NCI-H187 (cell line): Measurements from ENCODE around the gene CHST13.
"Not testable (repeated sequence)": the region's sequence is repeated elsewhere in the genome, so short reads cannot be mapped to it uniquely, and the experiment has no call there.

Experiments used
- DNase-seq, 2 experiments: peaks; one replicate each; lab custom pipeline; 2025; lab: John Stamatoyannopoulos, UW

CHST13 gene

GRCh38 chr3:126554560-126555525 is 30.9 kb downstream of the CHST13 start:
- DNase-seq, result no peak

GRCh38 chr3:126555795-126556636 is 32.1 kb downstream of the CHST13 start:
- DNase-seq, result no peak

- no peak for DNase-seq
Observed at GRCh38 chr3:126556637-126557414, 32.9 kb downstream of the CHST13 start.

GRCh38 chr3:126557415-126557745 is 33.4 kb downstream of the CHST13 start:
- DNase-seq, result no peak

GRCh38 chr3:126557761-126558160 is 33.8 kb downstream of the CHST13 start:
- DNase-seq, result no peak

GRCh38 chr3:126558336-126559071 is 34.5 kb downstream of the CHST13 start, which contains the start of gene C3orf22:
TSS of gene C3orf22 (minus strand) at chr3:126558932. CDS start at chr3:126553390, 5,542 bp downstream.
- DNase-seq, result no peak

- DNase-seq, result no peak
Observed at GRCh38 chr3:126562737-126563276, 38.9 kb downstream of the CHST13 start.

GRCh38 chr3:126567696-126568438 is 43.9 kb downstream of the CHST13 start:
- DNase-seq, result no peak

- DNase-seq, result no peak
Observed at GRCh38 chr3:126568776-126569342, 44.9 kb downstream of the CHST13 start.

GRCh38 chr3:126569390-126569975 is 45.5 kb downstream of the CHST13 start:
- no peak for DNase-seq

GRCh38 chr3:126570103-126570541 is 46.2 kb downstream of the CHST13 start:
- no peak for DNase-seq

GRCh38 chr3:126571078-126571477 is 47.1 kb downstream of the CHST13 start:
- no peak for DNase-seq

- peak; percentile 2 to 29 for DNase-seq
Observed at GRCh38 chr3:126573492-126574117, 49.6 kb downstream of the CHST13 start.

- no peak for DNase-seq
Observed at GRCh38 chr3:126577261-126577660, 53.3 kb downstream of the CHST13 start.

GRCh38 chr3:126578702-126579101 is 54.7 kb downstream of the CHST13 start:
- DNase-seq, result no peak

GRCh38 chr3:126580746-126581145 is 56.8 kb downstream of the CHST13 start:
- DNase-seq, result no peak

GRCh38 chr3:126581569-126581968 is 57.6 kb downstream of the CHST13 start:
- DNase-seq, result no peak

GRCh38 chr3:126582311-126582710 is 58.4 kb downstream of the CHST13 start:
- DNase-seq, result no peak

GRCh38 chr3:126591515-126591914 is 67.6 kb downstream of the CHST13 start:
- DNase-seq, result not testable (repeated sequence)
